Endothelial cell (in vitro differentiated cells): ENCODE data around the gene PLAAT3. TPM values are rescaled to one million over a fixed set of nuclear protein-coding genes. Genes with fewer than 3 reads are reported as not detected.
A peak's percentile ranks its signal among the peaks of the same experiment; 100 is the strongest.

Source experiments
- DNase-seq: peaks from one replicate; pipeline ENCODE4 v3.0.0; 2021; ENCODE audit warnings: low spot score
- H3K27ac Mint-ChIP-seq: one replicate; pipeline ENCODE4 v1.8.0; 2021; ENCODE audit warnings: mixed read lengths, inconsistent platforms; ENCODE audit not compliant: unreplicated experiment
- H3K27me3 Mint-ChIP-seq: one replicate; pipeline ENCODE4 v1.8.0; 2021; ENCODE audit warnings: mild to moderate bottlenecking, moderate library complexity, mixed read lengths, inconsistent platforms; ENCODE audit not compliant: unreplicated experiment
- H3K36me3 Mint-ChIP-seq: one replicate; pipeline ENCODE4 v1.8.0; 2021; ENCODE audit warnings: mild to moderate bottlenecking, low read depth, mixed read lengths, inconsistent platforms; ENCODE audit not compliant: unreplicated experiment
- H3K4me1 Mint-ChIP-seq: one replicate; pipeline ENCODE4 v1.8.0; 2021; ENCODE audit warnings: mild to moderate bottlenecking, mixed read lengths, inconsistent platforms; ENCODE audit not compliant: unreplicated experiment
- H3K4me3 Mint-ChIP-seq: one replicate; pipeline ENCODE4 v1.8.0; 2021; ENCODE audit warnings: mild to moderate bottlenecking, mixed read lengths, inconsistent platforms; ENCODE audit not compliant: unreplicated experiment
- H3K9me3 Mint-ChIP-seq: one replicate; pipeline ENCODE4 v1.8.0; 2021; ENCODE audit warnings: mixed read lengths, inconsistent platforms; ENCODE audit not compliant: unreplicated experiment
- CTCF ChIP-seq: fragments of 200-600 bp; sonication (generic); IDR thresholded peaks from one replicate; pipeline ENCODE4 v1.5.0; 2021; ENCODE audit warnings: antibody characterized with exemption; ENCODE audit not compliant: unreplicated experiment
- total RNA-seq: library from RNA; stranded (reverse); fragmentation: NEBNext Ultra II Directional; extraction: Animal tissue kit (Norgen Biotek cat#: 25700); gene quantifications from one replicate; pipeline ENCODE4 v1.2.1, GENCODE V29; 2021; ENCODE audit not compliant: unreplicated experiment

The PLAAT3 gene
- total RNA-seq, 1 donor from 2014 or later: 14.1 TPM

GRCh38 chr11:63616953-63617352, 2.7 kb upstream of the PLAAT3 start:
- no peak for DNase-seq
- Mint-ChIP-seq H3K36me3 (no peaks in the 10 kb centered on the region), H3K27ac (no peak overlapping the region), H3K9me3 (no peaks in the 10 kb centered on the region), H3K27me3 (peaks cover 2% of the 10 kb centered on the region), H3K4me3 (no peak overlapping the region), H3K4me1 (no peaks in the 10 kb centered on the region)
- TF ChIP-seq CTCF: no peak

GRCh38 chr11:63613517-63614135, 607 bp downstream of the PLAAT3 start:
- Mint-ChIP-seq H3K36me3 (no peaks in the 10 kb centered on the region), H3K27me3 (no peaks in the 10 kb centered on the region), H3K4me1 (peaks cover 10% of the 10 kb centered on the region), H3K27ac (no peak overlapping the region), H3K9me3 (no peaks in the 10 kb centered on the region), H3K4me3 (peak overlapping the region; percentile 87)
- no peak for TF ChIP-seq CTCF
- DNase-seq: peak; percentile 17

- peaks cover 10% of the 10 kb centered on the region for H3K4me1 Mint-ChIP-seq
- no peaks in the 10 kb centered on the region for H3K27me3 Mint-ChIP-seq
- no peak for DNase-seq
- no peak overlapping the region for H3K4me3 Mint-ChIP-seq
- H3K9me3 Mint-ChIP-seq: no peaks in the 10 kb centered on the region
- TF ChIP-seq CTCF: no peak
- no peak overlapping the region for H3K27ac Mint-ChIP-seq
- no peaks in the 10 kb centered on the region for H3K36me3 Mint-ChIP-seq
Measured at GRCh38 chr11:63612181-63612580, 2.1 kb downstream of the PLAAT3 start.

- Mint-ChIP-seq H3K27ac (no peak overlapping the region), H3K27me3 (no peaks in the 10 kb centered on the region), H3K9me3 (no peaks in the 10 kb centered on the region), H3K4me3 (peak overlapping the region; percentile 19), H3K36me3 (no peaks in the 10 kb centered on the region), H3K4me1 (peaks cover 10% of the 10 kb centered on the region)
- no peak for TF ChIP-seq CTCF
- no peak for DNase-seq
Measured at GRCh38 chr11:63611395-63611747, 2.9 kb downstream of the PLAAT3 start.

GRCh38 chr11:63610604-63611394, 3.4 kb downstream of the PLAAT3 start:
- no peak for TF ChIP-seq CTCF
- Mint-ChIP-seq H3K27me3 (no peaks in the 10 kb centered on the region), H3K4me1 (peaks cover 10% of the 10 kb centered on the region), H3K9me3 (no peaks in the 10 kb centered on the region), H3K27ac (no peak overlapping the region), H3K4me3 (peak overlapping the region; percentile 19), H3K36me3 (no peaks in the 10 kb centered on the region)
- no peak for DNase-seq
